ENCODE data around the gene KRTAP17-1.
"Not testable (repeated sequence)": the region's sequence is repeated elsewhere in the genome, so short reads cannot be mapped to it uniquely, and the experiment has no call there.

The KRTAP17-1 gene

DNA sequence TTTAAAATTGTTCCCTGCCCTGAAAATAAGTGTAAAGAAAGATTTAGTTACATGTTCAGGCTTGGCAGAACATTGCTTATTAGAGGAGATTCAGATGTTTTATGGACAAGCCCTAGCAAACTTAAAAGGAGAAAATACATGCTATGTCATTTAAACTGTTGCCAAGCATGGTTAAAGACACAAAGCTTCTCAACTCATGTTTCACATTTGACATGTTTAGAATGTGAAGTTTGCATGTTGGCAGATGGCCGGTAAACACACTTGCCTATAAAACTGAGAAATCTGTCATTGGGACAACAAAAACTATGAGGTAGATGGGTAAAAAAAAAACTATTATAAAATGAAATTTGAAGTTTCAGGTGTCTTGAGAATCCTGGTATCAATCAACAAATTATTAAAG, 18.7 kb downstream of the KRTAP17-1 start:
- Mint-ChIP-seq H3K27me3 (ENCODE audit: low read depth, poor library complexity) (peaks cover 15% of the 10 kb centered on the region), H3K27ac (no peak overlapping the region), H3K36me3 (ENCODE audit: low read depth) (no peaks in the 10 kb centered on the region), H3K4me1 (no peaks in the 10 kb centered on the region), H3K4me3 (no peak overlapping the region), H3K9me3 (peaks cover 19% of the 10 kb centered on the region)
- TF ChIP-seq, protein P1, sequence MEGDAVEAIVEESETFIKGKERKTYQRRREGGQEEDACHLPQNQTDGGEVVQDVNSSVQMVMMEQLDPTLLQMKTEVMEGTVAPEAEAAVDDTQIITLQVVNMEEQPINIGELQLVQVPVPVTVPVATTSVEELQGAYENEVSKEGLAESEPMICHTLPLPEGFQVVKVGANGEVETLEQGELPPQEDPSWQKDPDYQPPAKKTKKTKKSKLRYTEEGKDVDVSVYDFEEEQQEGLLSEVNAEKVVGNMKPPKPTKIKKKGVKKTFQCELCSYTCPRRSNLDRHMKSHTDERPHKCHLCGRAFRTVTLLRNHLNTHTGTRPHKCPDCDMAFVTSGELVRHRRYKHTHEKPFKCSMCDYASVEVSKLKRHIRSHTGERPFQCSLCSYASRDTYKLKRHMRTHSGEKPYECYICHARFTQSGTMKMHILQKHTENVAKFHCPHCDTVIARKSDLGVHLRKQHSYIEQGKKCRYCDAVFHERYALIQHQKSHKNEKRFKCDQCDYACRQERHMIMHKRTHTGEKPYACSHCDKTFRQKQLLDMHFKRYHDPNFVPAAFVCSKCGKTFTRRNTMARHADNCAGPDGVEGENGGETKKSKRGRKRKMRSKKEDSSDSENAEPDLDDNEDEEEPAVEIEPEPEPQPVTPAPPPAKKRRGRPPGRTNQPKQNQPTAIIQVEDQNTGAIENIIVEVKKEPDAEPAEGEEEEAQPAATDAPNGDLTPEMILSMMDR (IDR thresholded peaks at IDR 0.05) = no peak
- no peak for DNase-seq

DNA sequence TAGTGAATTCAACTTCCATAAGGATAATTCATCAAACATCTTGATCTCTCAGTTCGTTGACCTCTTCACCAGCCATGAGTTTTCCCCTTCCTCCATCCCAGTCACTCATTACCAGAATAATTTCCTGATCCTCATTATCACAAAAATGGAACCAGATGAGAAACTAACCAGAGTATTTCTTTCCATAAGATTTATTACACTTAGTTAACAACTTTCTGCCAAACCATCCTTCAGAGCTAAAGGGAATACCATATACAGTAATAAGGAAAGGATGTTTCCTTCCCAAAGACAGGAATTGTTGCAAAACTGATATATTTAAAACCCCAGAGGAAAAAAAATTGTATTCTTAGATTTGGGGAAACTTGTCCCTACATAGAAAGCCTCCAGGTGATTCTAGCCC, 21.5 kb downstream of the KRTAP17-1 start:
- Mint-ChIP-seq H3K9me3 (peaks cover 11% of the 10 kb centered on the region), H3K4me3 (no peak overlapping the region), H3K27me3 (ENCODE audit: low read depth, poor library complexity) (peaks cover 17% of the 10 kb centered on the region), H3K36me3 (ENCODE audit: low read depth) (no peaks in the 10 kb centered on the region), H3K27ac (no peak overlapping the region), H3K4me1 (no peaks in the 10 kb centered on the region)
- no peak for DNase-seq
- TF ChIP-seq, protein P1 (IDR thresholded peaks at IDR 0.05) = no peak

DNA sequence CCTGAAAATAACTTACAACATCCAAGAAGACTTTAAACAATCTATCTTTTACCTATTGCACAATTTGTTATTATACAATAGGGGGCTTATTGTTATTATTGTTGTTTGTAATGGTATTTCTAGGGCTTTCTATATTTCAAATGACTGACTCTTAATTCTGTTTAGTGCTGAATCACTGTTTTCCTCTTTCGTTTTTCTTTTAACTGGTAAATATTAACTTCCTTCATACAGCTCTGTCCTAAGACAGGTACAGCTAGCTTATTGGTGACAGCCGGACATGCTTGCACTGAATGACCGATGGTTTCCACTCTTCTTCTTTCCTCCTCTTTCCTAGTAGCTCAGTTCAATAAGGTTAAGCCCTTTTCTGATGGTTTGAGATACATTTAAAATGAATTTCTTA, 28.5 kb downstream of the KRTAP17-1 start:
- Mint-ChIP-seq H3K4me1 (no peaks in the 10 kb centered on the region), H3K36me3 (ENCODE audit: low read depth) (no peaks in the 10 kb centered on the region), H3K9me3 (no peaks in the 10 kb centered on the region), H3K27ac (no peak overlapping the region), H3K27me3 (ENCODE audit: low read depth, poor library complexity) (peaks cover 10% of the 10 kb centered on the region), H3K4me3 (no peak overlapping the region)
- no peak for DNase-seq
- TF ChIP-seq, protein P1 (IDR thresholded peaks at IDR 0.05) = no peak

DNA sequence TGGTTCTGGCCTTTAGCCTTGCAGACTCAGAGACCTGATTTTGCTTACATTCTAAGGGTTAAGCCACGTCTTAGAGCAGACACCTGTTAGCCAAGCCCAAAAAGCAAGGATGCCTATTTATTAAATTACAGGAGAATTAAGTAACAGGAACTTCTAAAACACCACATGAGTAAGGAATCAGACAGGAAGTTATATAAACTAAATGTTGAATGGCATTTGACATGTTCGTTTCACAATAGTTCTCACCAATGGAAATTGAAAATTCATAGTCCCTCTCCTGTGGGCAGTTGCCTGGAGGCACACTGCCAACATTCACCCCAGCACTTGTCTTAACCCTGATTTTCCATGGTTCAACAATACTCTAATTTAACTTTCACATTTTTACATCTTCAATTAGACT, 31.0 kb downstream of the KRTAP17-1 start:
- Mint-ChIP-seq H3K27ac (no peak overlapping the region), H3K27me3 (ENCODE audit: low read depth, poor library complexity) (peaks cover 8% of the 10 kb centered on the region), H3K4me3 (no peak overlapping the region), H3K36me3 (ENCODE audit: low read depth) (no peaks in the 10 kb centered on the region), H3K9me3 (no peaks in the 10 kb centered on the region), H3K4me1 (no peaks in the 10 kb centered on the region)
- TF ChIP-seq, protein P1 (IDR thresholded peaks at IDR 0.05) = no peak
- DNase-seq = no peak

DNA sequence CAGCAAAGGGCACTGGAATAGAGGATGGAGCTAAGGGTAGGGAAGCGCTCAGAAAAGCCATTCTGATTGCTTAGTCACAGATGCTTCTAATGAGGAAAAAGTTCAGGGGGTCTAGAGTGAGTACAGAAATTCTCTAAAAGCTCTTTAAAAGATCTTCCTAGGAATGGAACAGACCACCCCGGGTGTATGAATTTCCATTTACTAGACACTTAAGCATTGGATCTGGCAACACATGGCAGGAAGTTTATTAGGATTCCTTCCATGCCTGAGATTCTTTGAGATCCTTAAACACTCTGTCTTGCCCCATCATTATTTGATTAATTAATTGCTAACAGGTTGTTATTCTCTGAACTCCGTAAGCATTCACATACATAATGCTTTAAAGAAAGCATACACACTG, 31.5 kb downstream of the KRTAP17-1 start:
- TF ChIP-seq, protein P1 (IDR thresholded peaks at IDR 0.05) = no peak
- no peaks in the 10 kb centered on the region for H3K9me3 Mint-ChIP-seq
- H3K4me3 Mint-ChIP-seq = no peak overlapping the region
- H3K4me1 Mint-ChIP-seq = no peaks in the 10 kb centered on the region
- no peak for DNase-seq
- H3K27ac Mint-ChIP-seq = no peak overlapping the region
- H3K36me3 Mint-ChIP-seq (ENCODE audit: low read depth) = no peaks in the 10 kb centered on the region
- peaks cover 8% of the 10 kb centered on the region for H3K27me3 Mint-ChIP-seq (ENCODE audit: low read depth, poor library complexity)

DNA sequence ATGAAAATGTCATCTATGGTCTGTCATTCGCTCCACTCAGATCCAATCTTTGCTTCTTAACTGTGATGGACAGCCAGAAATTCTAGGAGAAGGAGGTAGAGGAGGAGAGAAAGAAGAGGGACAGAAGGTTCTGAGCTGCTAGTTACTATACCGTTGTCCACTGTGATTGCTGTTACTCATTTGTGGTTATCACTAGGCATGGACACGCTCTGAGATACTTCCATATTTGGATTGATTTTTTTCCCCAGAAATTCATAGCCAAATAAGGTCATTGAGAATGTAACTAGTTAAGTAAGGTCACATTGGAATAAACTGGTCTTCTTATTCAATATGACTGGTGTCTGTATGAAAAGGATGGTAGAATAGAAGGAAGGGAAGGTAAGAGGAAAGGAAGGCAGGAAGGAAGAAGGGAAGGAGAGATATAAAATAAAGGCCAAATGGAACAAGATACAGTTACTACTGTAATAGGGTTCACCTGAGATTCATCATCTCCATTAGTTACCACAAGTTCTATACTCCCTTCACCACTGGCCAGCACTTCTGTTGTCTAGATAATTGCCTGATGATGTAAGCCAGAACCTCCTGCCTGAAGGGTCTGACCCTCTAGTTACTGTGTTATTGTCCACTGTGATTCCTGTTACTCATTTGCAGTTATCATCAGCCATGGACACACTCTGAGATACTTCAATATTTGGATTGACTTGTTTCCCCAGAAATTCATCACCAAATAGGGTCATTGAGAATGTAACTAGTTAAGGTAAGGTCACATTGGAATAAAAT, 37.1 kb downstream of the KRTAP17-1 start:
- H3K36me3 Mint-ChIP-seq (ENCODE audit: low read depth) = no peaks in the 10 kb centered on the region
- H3K4me3 Mint-ChIP-seq = no peak overlapping the region
- H3K27me3 Mint-ChIP-seq (ENCODE audit: low read depth, poor library complexity) = peaks cover 16% of the 10 kb centered on the region
- DNase-seq = no peak
- H3K4me1 Mint-ChIP-seq = no peaks in the 10 kb centered on the region
- H3K9me3 Mint-ChIP-seq = no peaks in the 10 kb centered on the region
- H3K27ac Mint-ChIP-seq = no peak overlapping the region
- TF ChIP-seq, protein P1 (IDR thresholded peaks at IDR 0.05) = no peak

DNA sequence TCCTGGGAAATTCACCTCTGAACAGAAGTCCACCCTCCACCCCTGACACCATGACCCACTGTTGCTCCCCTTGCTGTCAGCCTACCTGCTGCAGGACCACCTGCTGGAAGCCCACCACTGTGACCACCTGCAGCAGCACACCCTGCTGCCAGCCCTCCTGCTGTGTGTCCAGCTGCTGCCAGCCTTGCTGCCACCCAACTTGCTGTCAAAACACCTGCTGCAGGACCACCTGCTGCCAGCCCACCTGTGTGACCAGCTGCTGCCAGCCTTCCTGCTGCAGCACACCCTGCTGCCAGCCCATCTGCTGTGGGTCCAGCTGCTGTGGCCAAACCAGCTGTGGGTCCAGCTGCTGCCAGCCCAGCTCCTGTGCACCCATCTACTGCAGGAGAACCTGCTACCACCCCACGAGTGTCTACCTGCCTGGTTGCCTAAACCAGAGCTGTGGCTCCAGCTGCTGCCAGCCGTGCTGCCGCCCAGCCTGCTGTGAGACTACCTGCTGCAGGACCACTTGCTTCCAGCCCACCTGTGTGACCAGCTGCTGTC, 39.8 kb downstream of the KRTAP17-1 start, which contains the start of gene KRTAP9-7:
KRTAP9-7 (plus strand) TSS at position 51 of the 543 bp plus-strand sequence; CDS start at position 51, 0 bp downstream.
- not testable (repeated sequence) for H3K9me3 Mint-ChIP-seq; H3K27ac Mint-ChIP-seq; DNase-seq; H3K4me1 Mint-ChIP-seq; H3K4me3 Mint-ChIP-seq; H3K36me3 Mint-ChIP-seq (ENCODE audit: low read depth)
- H3K27me3 Mint-ChIP-seq (ENCODE audit: low read depth, poor library complexity) = peaks cover 16% of the 10 kb centered on the region
